Measurements from ENCODE around the gene STIMATE.
A peak's percentile ranks its signal among the peaks of the same experiment; 100 is the strongest.

The STIMATE gene

DNA sequence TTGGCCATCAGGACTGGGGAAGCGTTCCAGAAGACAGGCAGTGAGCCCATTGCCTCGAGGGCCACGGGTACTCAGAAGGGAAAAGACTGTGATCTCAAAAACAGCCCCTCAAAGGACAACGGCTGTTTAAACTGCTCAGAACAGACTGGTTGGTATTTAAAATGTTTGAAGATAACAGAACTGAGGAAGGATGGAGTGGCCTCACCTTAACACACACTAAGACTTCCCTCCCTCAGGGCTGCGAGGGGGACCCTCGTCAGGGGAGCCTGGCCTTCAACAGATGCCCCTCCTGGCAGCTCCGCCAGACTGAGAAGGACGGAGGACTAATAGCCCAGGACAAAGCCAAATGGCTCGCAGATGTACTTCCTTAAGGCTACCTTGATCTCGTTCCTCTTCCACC is 2.6 kb downstream of the STIMATE start:
- DNase-seq (ENCODE audit: low read depth in 2 of 2), result no peak

GRCh38 chr3:52893723-52894122 is 3.6 kb downstream of the STIMATE start:
- no peak for DNase-seq (ENCODE audit: low read depth in 2 of 2)

DNA sequence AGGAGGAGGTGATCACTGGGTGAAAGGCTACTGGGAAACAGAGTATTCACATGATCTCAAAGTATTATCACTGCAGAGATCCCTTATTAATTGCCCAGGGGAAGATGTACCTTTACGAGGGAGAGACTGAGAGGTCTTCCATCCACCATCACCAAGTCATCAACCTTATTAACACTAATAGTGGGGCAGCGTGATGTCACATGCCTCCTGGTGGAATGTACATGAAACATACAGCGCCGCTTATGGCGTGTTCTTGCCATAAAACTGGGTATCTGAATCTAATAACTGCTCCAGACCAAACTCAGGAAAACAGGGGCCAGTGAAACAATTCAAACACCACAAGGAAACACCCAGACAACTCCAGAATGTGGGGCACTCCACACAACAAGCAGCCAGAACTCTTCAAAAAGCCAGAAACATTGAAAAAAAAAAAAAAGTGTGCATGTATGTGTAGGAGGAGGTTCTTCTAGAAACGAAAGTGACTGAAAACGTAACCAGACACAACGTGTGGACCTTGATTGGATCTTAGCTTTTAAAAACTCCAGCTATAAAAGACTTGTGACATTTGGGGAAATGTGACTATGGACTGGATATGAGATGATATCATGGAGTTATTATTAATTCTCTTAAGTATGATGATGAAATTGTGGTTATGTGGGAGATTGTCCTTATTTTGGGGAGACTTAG is 4.6 kb downstream of the STIMATE start:
- no peak for DNase-seq (ENCODE audit: low read depth in 2 of 2)

DNA sequence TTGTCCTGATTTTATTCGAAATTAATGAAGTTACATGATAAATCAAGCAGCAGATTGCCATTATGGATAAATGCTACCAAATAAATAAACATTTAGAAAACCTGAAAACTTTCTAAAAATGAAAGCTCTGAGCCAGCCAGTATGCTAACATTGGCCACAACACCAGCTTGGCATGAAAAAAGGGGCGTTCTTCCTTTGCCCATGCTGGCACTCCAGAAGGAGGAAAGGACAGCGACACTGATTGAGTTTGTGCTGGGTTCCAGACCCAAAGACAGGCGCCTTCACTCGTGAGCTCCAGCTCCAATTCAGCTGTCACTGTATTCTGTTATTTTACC is 5.1 kb downstream of the STIMATE start:
- no peak for DNase-seq (ENCODE audit: low read depth in 2 of 2)

DNA sequence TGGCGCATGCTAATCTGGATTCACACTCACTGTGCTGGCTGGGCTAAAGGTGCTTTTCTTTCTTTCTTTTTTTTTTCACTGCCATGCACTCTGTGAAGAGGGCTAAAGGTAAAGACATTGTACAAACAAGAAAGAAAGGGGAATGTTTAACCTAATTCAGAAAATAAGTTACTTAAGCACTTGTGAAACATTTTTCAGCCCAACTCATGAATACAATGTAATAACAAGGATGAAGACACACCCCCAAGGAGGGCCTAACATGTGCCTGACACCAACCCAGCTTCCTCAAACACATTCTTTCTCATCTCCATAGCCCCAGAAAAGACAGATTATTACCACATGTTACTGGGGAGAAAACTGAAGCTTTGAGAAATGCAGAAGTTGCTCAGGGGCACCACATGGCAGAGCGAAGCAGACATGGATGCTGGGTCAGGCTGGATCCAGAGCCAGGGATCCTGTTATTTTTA is 5.7 kb downstream of the STIMATE start:
- DNase-seq (ENCODE audit: low read depth in 2 of 2), result peak; percentile 50 to 52

GRCh38 chr3:52891164-52891563 is 6.2 kb downstream of the STIMATE start:
- DNase-seq (ENCODE audit: low read depth in 2 of 2), result no peak

DNA sequence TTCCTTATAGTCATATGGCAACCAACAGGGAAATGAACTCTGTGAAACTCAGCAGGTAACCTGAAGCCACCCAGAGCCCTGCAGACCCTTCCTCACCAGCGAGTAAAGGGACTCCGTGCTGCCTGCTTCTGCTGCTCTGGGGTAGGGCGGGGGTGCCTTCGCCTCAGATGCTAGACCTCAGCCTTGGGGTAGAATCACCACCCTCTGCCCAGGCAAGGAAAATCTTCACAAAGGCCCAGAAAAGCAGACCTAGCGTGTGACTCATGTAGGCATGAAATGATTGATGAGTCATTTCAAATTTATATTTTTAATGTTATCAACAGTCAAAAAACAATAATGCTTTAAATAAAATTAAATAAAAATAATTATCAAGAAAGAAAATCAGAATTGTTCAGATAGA is 6.6 kb downstream of the STIMATE start:
- no peak for DNase-seq (ENCODE audit: low read depth in 2 of 2)

DNA sequence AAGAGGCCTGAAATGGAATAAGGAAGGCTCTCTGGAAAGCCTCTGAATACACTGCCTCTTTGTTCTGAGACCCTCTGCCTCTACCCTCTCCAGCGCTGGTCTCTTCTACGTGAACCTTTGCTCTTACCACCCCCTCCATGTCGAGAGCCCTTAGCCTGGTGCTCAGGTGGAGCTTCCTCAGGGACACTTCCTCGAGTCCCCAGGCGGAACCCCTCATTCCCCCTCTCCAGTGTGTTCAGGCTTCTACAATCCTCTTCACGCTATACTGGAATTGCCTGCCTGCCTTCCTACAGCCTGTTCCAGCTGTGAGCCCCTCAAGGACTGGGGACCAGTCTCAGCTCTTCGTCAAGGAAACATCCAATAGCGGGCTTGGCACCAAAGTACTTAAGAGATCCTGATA is 7.4 kb downstream of the STIMATE start:
- DNase-seq (ENCODE audit: low read depth in 2 of 2), result no peak

GRCh38 chr3:52887166-52887565 is 10.2 kb downstream of the STIMATE start:
- no peak for DNase-seq (ENCODE audit: low read depth in 2 of 2)

DNA sequence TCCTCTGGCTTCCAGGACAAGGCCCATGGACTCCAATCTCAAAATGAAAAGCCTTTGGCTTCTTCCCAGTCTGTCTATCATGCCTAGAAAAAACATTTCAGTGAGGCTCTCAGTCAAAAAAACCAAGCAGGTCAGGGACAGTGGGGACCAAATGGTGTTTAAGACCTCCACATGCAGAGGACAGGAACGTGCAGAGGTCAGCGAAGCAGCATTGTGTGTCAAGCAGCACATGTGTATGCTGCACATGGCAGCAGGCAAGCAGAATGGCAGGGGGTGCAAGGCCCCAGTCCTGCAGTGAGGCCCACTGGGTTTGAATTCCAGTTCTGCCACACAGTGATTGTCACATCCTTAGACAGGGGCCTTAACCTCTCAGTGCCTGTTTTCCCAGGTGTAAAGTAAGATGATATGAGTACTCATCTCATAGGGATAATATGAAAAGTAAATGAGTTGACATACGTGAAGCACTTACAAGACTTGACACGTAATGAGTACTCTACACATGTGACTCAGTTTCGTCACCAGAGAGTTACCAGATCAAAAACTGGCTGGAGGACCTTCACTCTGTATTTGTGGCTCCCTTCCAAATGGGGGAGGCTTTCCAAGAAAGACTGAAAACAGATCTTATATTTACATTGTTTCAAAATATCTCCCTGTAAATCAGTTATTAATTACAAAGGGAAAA is 11.2 kb downstream of the STIMATE start:
- no peak for DNase-seq (ENCODE audit: low read depth in 2 of 2)

DNA sequence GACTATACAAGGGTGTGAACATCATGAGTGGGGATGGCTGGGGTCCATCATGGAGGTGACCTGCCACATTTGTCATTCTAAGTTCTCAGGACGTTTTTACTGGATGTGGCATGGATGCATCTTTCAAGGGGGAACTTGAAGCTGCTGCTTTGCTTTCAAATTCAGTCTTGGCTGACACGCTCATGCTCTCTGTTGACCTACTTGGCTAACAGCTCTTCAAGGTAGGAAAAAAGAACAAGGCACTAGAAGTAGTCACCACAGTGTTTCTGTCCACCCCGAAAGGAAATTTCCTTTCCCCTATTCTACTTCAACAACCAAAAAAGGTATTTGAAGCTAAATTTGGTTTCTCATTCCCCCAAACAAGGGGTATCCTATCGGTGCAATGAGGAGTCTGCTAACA is 15.0 kb downstream of the STIMATE start:
- DNase-seq (ENCODE audit: low read depth in 2 of 2), result no peak

DNA sequence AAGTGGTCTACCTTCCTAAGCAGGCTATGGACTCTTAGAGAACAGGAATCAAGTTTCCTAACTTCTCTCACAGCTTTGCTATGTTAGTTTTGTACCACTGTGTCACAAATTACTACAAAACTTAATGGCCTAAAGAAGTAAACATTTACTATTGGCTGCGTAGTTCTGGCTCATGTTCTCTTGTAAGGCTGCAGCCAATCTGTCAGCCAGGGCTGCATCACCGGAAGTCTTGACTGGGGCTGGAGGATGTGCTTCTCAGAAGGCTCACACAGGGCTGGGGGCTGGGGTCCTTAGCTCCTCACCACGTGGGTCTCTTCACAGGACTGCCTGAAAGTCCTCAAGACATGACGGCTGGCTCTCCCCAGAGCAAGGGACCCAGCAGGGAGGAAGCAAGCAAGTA is 15.5 kb downstream of the STIMATE start:
- no peak for DNase-seq (ENCODE audit: low read depth in 2 of 2)

- no peak for DNase-seq (ENCODE audit: low read depth in 2 of 2)
These were observed 16.9 kb downstream of the STIMATE start for GRCh38 chr3:52880474-52880873.

GRCh38 chr3:52880047-52880446 is 17.3 kb downstream of the STIMATE start:
- DNase-seq (ENCODE audit: low read depth in 2 of 2), result no peak

- no peak for DNase-seq (ENCODE audit: low read depth in 2 of 2)
These were observed 17.8 kb downstream of the STIMATE start for GRCh38 chr3:52879581-52879980.

- no peak for DNase-seq (ENCODE audit: low read depth in 2 of 2)
These were observed 18.3 kb downstream of the STIMATE start for GRCh38 chr3:52879090-52879489.

DNA sequence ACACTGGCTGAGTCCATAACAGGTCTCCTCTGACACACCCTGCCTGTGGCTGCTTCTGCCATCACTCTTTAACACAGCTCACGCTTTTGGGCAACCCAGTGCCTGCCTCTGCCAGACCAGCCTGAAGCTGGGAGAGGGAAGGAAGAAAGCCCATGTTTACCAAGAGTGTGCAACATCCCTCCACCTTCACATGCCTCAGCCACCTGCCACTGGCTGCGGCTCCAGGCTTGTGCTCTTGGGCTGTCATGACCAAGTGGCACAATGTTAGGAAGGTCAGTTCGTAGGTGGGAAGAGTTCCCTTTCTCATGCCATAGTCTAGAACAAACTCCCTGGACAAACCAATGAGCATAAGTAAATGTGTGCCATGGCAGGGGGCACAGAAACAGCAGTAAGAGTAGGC is 20.3 kb downstream of the STIMATE start:
- no peak for DNase-seq (ENCODE audit: low read depth in 2 of 2)

DNA sequence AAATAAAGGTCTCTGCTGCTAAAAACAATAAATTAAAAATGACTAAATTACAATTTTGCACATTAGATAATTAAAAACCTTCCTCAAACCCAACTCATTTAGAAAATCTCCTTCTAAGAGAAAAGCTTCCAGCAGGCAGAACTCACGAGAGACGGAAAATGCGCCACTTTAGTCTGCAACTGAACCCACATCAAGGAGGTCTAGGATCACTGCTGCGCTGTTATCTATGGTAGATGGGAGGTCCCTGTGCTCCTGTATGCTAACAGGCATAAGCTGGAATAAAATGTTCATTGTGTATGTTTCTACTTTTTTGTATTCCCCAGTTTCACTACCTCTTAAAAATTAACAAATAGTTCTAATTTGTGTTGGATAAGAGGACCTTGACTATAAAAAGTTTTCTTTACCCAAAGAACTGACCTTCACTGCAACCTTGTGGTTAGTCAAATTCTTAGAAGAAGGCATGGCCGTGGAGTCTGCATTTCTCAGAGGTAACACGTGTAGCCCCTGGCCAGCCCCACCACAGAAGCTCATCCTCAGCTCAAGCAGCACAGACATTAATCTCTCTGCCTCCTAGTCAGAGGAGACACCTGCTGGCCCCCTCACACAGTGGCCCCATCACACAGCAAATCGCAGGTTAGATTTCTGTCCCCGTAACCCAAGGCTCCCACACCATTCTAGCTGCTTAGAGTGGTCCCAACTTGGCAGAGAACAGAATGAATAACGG is 22.3 kb downstream of the STIMATE start:
- no peak for DNase-seq (ENCODE audit: low read depth in 2 of 2)

DNA sequence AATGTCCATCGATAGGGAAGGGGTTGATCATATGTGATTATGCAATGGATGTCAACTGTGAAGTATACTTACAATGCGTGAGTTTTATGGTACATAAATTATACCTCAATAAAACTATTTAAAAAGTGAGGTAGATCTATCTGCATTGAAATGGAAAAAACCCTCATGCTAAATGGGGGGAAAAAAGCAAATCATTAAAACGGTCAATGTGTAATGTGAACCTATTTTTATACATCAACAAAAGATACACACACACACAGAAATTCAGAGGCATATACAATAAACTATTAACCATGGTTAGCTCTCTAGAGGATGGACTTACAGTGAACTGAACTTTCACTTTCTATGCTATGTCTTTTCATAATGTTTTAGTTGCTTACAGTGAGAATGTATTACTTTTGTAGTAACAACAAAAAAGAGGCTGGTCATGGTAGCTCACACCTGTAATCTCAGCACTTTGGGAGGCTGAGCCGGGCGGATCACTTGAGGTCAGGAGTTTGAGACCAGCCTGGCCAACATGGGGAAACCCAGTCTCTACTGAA is 23.1 kb downstream of the STIMATE start:
- no peak for DNase-seq (ENCODE audit: low read depth in 2 of 2)

DNA sequence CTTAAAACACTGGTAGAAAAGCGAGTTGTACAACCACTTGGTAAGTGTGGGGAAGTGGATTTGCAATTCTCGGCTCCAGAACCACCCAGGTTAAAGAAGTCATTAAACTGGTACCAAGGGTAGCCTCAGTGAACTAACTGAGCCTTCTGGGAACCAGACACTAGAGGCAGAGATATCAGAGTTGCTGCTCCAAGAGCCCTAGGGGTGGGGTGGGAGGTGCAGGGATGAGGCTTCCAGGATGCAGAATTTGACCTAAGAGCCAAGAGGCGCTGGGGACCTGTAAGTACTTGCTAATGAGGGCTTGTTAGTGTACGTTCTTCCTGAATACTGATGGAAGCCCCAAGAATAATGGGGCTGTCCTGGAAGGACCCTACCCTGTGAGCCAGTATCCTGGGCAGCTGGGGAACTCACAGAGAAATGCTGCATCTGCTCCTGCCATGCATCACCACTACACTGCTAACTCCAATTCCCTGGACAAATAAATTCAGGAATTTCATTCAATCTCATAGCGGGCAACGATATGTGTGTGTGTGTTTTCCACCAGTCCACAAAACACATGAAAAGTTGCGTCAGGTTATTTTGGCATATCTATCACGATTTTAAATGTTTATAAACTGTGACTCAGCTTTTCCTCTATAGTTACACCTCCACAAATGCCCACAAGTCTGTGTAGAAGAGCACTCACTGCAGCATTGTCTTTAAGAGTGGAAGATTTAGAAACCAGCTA is 23.8 kb downstream of the STIMATE start:
- DNase-seq (ENCODE audit: low read depth in 2 of 2), result peak in 1 of 2 experiments; percentile 6

- DNase-seq (ENCODE audit: low read depth in 2 of 2), result peak in 1 of 2 experiments; percentile 10
These were observed 25.1 kb downstream of the STIMATE start for GRCh38 chr3:52872245-52872644.

- DNase-seq (ENCODE audit: low read depth in 2 of 2), result no peak
These were observed 25.6 kb downstream of the STIMATE start for GRCh38 chr3:52871761-52872160.

All from fibroblast of skin of left biceps (primary cell).